NCI-H187 treated with DMSO at 0.1 percent for 48 hours (cell line): Measurements from ENCODE around the gene NFIA.

Experiments
- DNase-seq: peaks from one replicate; lab custom pipeline; 2025; lab: John Stamatoyannopoulos, UW

Gene NFIA

DNA sequence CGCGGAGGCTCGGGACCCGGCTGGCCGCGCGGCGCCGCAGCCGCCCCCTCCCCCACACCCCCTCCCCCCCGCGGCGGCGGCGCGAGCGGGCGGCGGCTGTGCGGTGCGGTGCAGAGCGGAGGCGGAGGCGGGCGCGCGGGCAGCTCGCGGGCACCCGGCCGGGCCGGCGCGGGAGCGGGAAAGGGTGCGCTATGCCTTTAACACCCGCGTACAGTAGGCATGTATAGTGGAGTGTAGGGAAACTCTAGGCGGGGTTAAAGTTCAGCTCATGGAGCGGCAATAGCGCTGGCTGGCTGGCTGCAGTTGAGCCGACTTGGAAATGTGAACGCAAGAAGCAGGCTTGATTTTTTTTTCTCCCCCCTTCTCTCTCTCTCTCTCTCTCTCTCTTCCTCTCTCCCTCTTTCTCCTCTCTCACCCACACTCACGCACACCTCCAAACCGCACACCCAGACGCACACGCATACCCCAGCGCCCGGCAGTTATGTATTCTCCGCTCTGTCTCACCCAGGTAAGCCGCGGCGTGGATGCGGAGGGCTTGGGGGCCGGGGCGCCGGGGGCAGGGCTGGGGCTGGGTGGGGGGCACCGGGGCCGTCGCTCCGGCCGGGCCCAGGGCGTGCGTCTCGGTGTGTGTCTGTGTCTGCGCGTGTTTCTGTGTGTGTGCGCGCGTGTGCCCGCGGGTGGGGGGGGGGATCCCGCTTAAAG lies at the start of gene NFIA:
NFIA (plus strand) TSS at position 251 of the 702 bp plus-strand sequence.
- no peak for DNase-seq

DNA sequence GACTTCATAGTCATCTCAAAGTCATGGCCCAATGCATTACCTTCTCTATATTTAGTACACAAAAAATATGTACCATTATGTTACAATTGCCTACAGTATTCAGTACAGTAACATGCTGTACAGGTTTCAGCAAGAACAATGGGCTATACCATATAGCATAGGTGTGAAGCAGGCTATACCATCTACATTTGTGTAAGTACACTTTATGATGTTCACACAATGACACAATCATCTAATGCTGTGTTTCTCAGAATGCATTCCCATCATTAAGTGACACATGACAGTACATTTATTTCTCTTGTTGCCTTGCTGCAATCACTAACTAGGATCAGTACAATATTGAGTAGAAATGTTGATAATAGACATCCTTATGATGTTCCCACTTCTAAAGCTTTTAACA lies 46.5 kb upstream of the NFIA start:
- no peak for DNase-seq

DNA sequence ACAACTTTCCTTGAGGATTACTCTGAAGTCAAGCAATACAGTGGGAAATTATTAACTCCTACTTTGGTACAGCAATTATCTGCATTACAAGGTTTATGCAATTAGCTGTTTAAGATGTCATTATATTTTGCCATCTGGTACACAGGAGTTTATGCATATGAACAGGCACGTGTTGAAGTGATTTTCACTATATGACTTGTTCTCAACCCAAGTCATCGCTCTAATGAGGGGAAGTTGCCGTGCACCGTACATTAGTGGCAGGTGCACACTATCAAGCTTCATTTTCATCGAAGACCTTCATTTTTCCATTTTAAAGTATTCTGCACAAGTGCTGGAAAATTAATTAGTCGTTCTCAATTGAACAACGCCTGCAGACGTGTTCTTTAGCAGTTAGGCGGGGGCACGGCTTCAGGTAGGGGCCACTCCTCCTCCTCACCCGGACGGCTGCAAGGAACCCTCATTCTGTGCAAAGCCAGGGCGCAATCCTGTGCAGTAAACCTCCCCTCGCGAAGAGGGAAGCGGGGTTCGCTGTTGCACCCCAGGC lies 39.8 kb upstream of the NFIA start:
- no peak for DNase-seq

DNA sequence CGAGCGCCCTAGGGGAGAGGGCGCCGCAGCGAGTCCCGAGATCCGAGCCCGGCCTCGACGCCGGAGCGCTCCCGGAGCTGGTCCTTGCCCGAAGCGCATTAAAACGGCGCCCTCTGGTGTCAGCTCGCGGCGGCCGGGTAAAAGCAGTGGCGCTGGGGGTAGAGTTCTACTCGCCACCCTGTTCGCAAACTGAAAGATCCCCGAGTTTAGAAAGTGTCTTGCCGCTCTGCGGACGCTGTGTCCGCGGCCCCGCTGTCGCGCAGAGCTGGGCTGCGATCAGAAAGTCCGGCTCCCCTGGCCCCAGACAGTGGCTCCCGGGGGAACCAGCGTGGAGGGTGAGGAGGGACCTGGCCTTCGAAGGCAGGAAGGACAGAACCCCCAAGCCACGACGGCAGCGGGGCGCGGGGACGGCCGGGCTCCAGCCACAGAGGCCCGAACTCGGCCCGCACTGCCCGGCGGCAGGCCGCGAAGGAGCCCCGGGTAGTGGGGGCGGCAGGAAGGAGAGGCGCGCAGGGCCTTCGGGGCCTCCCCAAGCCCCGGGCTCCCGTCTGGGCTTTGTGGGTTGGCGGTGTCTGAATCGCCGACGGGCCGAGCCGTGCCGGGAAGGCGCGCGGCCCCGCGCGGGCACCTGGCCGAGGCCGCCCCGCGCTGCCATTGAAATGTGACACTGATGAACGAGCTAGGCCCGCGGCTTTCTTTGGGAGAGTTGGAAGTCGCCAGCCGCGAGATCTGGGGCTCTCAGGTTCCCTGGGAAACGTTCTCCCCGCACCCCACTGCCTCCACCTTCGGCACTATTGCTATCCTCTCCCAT lies 39.1 kb upstream of the NFIA start:
- no peak for DNase-seq

DNA sequence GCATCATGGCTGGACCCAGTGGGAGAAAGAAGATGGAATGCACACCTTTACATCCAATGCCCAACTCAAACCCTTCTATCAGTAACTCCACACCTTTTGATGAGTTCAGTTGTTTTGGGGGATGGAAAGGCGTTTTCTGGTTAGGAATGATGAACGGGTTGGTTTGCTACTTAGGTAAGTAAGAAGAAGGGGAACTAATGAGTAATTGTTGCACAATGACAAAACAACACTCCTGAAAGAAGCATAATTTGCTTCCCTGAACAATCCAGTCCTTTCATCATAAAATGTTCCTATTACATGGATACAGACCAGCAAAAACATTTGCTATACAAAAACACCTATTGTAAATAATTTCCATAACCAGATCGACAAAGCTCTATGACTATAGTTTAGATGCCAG lies 35.9 kb upstream of the NFIA start:
- DNase-seq = no peak

DNA sequence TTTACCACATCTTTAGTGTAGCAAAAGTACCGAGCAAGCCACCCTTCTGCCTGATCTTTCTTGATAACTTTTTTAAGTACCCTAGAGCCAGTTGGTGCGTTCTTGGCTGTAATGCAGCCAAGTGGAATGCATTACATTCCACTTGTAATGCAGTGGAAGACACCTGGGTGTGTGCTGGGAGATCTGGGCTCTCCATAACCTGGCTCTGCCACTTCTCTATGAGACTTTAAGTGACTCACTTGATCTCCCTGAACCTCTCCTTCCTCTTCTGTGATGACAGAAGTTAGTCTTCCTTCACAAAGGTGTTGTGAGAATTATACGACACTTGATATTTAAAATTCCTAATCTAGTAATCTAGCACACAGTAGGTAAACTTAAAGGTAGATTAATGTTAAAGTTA lies 35.3 kb upstream of the NFIA start:
- no peak for DNase-seq

DNA sequence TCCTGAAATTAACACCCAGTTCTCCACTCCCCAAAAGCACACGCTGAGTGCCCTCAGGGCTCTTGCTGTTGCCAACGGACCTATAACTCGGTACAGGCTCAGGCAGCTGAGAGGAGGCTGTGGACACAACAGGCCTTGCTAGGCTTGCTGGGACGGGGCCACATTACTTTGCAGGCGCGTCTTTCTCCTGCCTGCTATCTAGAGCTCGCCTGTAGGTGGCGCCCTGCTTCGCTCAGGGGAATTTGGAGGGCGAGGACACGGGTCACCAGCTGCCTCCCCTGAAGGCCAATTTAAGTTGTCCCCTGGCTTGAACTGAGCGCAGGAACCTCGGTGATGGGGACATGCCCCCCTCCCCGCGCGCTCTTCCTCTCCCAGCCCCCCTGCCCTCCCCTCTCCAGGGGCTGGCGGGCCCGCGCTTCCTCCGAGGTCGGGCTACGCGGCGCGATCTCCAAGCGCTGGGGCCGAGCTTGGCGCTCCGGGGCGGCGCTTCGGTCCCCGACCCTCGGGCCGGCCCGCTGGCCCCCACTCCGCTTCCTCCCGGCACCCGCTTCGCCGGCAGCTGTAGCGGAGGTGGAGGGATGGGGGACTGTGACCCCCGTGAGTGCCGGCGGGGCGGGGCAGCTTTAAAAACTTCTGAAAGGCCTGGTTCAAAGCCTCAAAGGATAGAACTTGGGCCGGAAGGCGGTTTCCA lies 32.4 kb upstream of the NFIA start:
- DNase-seq = no peak

DNA sequence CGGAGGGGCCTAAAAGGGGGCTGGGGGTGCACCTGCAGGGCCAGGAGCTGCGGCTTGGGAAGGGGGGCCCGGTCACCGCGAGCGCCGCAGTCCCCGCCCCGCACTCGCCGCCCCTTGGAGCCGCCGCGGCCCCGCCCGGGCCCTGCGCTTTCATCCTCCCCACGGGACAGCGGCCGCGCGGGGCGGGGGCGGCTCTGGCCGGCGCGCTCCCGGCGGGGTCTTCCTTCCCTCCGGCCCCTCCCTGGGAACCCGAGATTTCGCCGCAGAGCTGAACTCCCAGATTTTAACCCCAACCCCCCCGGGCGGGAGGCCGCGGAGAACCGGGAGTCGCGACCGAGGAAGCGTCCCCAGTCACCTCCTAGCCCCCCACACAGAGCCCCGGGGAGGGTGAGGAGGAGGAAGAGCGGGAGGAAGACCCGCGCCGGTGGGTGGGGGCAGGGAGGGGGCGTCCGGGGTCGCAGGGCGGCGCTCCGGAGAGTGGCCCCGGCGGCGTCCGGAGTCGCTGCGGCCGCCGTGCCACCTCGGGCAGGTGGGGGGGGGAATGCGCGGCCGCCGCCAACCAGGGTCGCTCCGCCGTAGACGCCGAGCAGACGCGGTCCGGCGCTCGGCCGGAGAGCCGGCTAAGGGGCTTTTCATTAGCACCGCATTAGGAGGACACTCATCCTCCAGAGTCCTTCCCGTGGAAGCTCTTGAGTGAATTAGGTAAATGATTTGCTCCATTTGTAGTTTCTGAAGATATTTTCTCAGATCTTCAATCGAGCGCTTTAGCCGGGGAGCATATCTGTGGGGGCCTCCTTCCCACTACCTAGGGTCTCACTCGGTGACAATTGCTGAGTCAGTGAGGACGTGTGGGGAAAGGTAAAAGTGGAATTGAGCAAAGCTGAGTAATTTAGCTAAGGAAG lies 31.6 kb upstream of the NFIA start:
- no peak for DNase-seq

DNA sequence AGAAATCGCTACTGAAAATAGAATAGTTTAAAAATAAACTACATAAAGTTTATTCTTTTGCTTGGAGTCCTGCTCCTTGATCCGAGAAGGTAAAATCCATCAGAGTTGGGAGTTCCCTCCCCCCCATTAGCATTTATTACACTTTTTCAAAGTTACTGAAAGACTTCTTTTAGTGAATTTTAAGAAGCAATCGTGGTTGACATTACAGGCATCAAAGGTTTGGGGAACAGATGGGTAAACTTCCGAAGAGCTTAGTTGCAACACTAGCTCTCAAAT lies 31.0 kb upstream of the NFIA start:
- no peak for DNase-seq

DNA sequence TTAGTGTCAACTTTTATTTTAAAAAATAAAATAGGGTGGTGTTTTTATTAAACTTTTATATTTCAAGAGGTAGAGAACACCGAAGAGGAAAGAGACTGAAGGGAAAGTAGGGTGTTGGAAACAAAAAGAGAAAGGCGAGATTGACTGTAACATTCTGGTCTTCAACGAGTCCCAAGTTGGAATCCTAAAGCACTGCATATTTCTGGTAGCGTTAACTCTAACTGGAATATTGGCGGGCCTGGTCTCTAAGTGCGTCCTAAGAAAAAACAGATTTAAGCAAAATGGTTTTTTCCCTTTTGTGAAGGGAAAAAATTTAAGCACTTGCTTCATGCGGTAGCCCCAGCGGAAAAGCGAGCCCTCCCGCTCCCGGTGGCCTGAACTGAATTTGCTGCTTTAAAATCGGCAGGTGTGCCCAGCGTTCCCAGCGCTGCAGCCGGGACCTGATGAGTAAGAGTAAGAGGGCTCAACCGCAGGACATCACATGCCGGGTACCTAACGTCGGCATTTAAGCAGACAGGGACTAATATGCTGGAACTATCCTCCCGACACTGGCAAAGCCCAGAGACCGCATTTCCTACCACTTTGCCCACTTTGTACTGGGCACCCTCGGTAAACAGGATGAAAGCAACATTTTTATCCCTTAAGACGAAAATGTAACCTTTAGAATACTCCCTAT lies 30.5 kb upstream of the NFIA start:
- DNase-seq = no peak

DNA sequence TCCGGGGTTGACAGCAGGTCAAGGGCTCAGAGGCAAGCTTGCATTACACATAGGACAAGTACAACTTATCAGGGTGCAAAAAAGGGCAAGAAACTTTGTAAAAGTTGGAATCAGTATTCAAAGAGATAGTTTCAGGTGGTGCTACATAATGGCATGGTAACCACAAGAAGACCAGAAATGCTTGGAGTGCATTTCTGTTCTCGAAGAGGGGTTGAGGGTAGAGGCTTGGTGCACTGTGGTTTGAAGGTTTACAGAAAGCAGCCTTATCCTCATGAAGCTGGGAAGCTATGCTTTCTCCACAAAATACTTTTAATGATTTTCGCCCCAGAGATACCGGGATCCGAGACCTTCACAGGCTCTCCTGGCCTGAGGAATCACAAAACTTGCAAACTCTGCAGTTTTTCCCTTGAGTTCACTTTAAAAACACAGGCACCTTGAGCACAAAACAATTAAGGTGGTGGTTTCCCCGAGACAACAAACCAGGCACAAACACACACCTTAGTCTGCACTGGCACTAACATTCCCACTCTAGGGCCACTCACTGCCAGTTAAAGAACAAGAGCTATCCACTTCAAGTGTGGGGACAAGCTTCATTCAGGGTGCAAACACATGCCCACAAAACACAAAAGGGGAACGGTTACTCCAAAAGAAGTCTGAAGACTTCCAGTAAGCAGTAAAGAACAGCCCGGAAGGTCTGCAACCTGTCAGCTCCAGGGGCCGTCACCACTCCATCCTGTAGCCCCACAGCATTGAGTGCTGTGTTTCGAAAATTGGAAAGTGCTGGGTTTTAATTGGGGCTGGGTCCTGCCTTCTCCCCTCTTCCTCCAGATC lies 29.8 kb upstream of the NFIA start:
- no peak for DNase-seq

DNA sequence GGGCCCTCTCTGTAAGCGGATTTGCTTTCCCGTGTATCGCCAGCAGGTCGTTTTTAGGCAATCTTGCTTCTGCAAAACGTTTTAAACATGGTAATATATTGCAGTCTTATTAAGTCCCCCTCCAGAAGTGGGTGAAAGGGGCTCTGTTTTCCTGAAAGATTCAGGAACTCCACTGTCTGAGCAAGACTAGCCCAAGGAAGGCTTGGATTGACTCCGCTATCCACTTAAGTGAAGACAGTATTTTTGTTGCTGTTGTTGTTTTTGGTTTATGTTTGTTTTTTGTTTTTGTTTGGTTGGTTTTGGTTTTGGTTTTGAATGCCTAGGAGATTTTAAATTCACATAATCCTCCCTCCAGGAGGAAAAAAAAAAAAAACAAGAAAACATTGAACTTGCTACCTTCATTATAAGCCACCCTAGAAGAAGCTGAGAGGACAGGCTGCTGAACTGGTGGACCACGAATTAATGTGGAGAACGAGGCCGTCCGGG lies 29.1 kb upstream of the NFIA start:
- DNase-seq = no peak

DNA sequence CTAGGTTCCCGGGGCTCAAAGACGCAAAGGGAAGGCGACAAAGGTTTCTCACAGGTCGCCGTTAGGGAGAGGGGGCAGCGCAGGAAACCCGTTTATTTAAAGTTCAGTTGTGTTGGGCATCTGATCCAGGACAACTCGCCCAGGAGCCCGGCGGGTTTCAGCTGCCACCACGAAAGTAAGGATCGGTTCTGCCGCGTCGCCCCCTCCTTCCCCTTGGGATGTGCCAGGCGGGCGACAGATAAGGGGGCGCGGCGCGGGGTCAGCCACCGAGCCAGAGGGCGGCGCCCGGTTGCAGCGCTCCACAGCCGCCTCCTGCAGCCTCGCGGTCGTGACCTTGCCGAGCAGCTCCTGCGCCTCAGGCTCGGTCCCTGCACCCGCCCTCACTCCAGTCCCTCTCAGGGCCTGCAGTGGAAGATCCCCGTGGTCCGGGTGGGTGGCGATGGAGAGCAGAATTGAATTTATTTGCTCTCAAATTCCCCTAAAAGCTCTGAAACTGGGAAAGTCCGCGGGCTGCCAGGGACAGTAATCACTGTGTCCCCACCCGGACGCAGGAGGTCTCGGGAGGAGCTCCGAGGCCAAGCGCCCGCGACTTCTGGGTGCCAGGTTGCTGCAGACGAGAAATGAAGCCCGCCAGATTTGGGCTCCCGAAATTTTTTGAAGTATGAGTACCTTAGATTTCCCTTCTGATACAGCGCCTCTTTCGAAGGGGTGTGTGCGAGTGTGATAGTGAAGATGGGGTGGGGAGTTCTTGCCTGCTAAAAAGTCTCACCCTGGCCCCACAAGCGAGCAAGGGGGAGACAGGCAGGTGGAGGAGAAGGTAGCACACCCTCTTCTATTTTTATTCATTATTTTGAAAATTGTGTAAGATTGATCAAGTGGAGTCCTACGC lies 28.4 kb upstream of the NFIA start:
- no peak for DNase-seq

DNA sequence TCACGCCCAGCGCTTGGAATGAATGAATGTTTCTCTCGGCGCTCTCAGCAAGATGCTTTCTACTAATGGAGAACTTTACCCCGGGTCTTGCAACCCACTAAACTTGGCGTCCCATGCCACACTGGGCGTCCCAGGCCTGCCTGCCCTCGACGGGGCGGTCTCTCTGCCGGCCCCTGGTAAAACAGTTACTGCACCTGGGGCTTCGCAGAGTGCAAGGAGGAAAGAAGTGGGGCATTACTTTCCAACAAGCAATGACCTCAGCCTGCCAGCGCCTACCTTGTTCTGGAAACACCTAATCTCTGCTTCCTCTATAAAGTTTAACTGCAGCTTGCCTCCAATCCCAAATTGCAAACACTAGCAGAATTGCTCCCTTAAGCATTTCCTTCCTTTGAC lies 27.8 kb upstream of the NFIA start:
- no peak for DNase-seq

DNA sequence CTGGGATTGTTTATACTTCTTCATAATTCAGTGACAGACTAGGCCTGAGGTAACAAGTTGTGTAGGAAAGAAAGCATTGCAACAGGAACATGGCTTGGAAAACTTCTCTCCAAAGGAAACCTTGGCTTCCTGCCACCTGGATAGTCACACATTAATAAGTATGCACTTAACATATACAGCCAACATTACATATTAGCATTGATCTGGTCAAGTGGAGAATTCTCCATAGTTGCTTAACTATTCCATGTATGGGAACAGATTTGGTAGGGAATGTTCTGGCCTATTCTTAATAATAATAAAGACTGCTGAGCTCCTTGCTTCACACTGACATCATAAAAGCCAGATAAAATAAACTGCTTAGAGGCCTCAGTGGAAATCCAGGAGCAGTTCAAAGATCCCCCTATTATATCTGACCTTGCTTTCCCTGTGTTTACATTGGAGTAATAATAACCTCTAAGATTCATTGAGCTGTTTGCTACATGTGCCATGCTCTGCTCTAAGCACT lies 27.2 kb upstream of the NFIA start:
- no peak for DNase-seq

DNA sequence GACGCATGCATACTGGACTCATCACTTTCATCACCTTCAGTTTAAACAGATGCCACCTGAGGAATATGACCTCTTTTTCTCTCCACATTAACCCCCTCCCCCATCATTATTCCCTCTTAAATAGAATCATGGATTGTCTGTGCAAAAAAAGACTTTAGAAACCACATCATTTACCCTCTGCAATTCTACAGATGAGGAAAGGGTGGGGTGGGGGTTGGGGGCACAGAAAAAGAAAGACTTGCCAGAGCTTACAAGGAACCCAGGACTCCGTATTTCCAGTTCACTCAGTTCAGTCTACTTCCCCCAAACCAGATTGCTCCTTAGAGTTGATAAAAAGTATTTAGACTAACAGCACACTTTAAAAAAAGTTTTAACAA lies 26.2 kb upstream of the NFIA start:
- no peak for DNase-seq

DNA sequence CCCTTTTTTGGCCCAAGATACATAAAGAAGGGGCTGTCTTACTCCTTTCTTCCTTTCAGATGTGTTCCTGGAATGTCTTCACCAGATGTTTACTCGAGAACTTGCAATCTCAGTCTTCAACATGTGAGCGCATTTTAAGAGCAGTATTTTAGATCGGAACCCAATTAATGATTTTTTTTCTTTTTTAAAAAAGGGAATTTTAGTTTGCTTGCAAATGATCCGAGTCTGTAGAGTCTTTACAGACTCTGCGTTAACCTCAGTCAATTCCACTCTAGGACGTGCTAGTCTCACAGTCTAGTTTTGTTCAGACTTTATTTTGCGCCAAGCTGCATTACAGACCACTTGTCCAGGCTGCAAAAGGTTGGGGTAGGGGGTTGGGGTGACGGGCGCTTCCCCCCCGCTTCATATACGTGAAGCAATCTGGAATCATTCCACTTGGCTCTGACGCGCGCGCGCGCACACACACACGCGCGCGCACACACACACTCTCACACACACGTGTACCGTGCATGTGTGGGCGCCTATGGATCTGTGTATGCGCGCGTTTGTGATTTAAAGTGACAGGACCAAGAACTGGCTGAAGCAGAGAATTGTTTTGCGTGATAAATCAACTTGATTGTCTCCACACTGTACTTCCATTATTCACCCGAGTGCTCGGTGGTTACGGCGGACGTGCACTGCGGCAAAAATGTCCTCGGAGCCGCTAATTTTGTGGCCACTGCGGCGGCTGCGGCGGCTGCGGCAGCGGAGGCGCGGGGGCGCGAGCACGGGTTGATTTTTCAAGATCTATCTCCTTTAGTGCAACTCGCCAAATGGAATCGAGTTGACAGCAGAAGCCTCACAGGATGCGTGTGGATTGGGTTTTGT lies 25.6 kb upstream of the NFIA start:
- DNase-seq = peak; percentile 20
